ENCODE results near the gene ABCE1. TPM values are rescaled to one million over a fixed set of nuclear protein-coding genes. Genes with fewer than 3 reads are reported as not detected.

The ABCE1 gene
- total and polyA plus RNA-seq, 2 donors from 2014 or later: 14.8 to 46.4 TPM

DNA sequence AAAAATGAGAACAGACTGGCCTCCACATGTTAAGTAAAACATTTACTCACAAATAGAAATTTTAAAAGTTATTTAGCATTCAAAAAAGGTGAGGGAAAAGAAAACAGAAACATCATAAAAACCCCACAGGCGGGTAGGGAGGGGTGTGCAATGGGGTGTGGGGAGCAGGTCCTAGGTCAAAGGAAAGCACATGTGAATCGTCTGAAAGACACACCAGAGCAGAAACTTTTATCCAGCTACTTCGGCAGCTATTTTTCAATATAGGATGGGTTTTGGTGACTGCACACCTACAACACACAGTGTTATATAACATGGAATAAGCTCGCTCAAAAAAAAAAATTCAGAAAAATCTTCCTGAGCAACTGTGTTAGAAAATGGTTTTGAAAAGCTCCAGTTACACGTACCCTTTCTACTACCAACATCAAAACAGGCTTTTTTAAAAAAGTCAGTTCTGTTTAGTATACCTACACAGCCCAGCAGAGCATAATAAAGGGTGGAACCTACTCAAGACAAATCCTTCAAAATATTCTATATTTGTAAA, 80.7 kb downstream of the ABCE1 start:
- intact Hi-C loops (cut with DNase I): no loop called here

More for the DNA sequence above, 80.7 kb downstream of the ABCE1 start:
- peak overlapping the region; percentile 96 to 98 for H3K27ac ChIP-seq (ENCODE audit: low read depth in 2 of 2, low read length in 2 of 2)
- peak overlapping the region; percentile 91 to 99 (median 93) for H3K9ac ChIP-seq (ENCODE audit: low read length in 3 of 3)
- no peak for TF ChIP-seq CTCF (IDR thresholded peaks at IDR 0.05; ENCODE audit: borderline replicate concordance, extremely low read depth, insufficient read depth)
- FAIRE-seq: no peak
- H3K9me3 ChIP-seq (ENCODE audit: control insufficient read depth in 2 of 3, insufficient read depth in 1 of 3, low read length in 3 of 3): no peaks in the 10 kb centered on the region
- peak in 2 of 5 donors; percentile 17 to 58 for DNase-seq
- peaks cover 0 to 12% (median 12%) of the 10 kb centered on the region in 3 donors for H3K4me1 ChIP-seq (ENCODE audit: control insufficient read depth in 2 of 3, insufficient read depth in 2 of 3, low read depth in 1 of 3, low read length in 3 of 3)
- peaks cover 0 to 5% (median 2%) of the 10 kb centered on the region in 3 donors for H3K36me3 ChIP-seq (ENCODE audit: control insufficient read depth in 2 of 3, insufficient read depth in 3 of 3, low read length in 3 of 3)
- H3K4me3 ChIP-seq (ENCODE audit: low read length in 3 of 3): peak overlapping the region; percentile 87 to 95 (median 94)
- no peaks in the 10 kb centered on the region for H3K27me3 ChIP-seq (ENCODE audit: control insufficient read depth, insufficient read depth, low read length)

Other genes with a start within 250 kb of the ABCE1 start
- 18.0 TPM for gene ANAPC10, start 115 bp upstream of the ABCE1 start, total RNA-seq
- gene ANAPC10, start 115 bp upstream of the ABCE1 start, polyA plus RNA-seq (ENCODE audit: insufficient read depth, low read depth, low replicate concordance): 23.3 TPM
- 45.4 TPM for gene OTUD4, start 82.3 kb downstream of the ABCE1 start, total RNA-seq
- 5.6 TPM for gene OTUD4, start 82.3 kb downstream of the ABCE1 start, polyA plus RNA-seq (ENCODE audit: insufficient read depth, low read depth, low replicate concordance)